ENCODE results near the gene STRN4. TPM values are rescaled to one million over a fixed set of nuclear protein-coding genes. Genes with fewer than 3 reads are reported as not detected.
A peak's percentile ranks its signal among the peaks of the same experiment; 100 is the strongest.

STRN4 gene
- polyA plus RNA-seq, 1 experiment, result 48.1 TPM

- POLR2A ChIA-PET, result interaction anchor here (0.5 to 5.0 kb wide), 32 partner anchors 8 to 718 kb away, joined by 3 to 52 read pairs (median 4); partner anchors contain the start of genes AP2S1 and ZC3H4
- H3K27me3 ChIP-seq (ENCODE audit: control insufficient read depth, insufficient read depth, low read length), result no peaks in the 10 kb centered on the region
- CTCF ChIA-PET, result interaction anchor here (0.7 kb wide), 1 partner anchor 53 kb away, joined by 4 read pairs; no protein-coding TSS in a partner anchor
- peak; percentile 92 for DNase-seq (ENCODE audit: low read depth, low spot score)
- H3K4me3 ChIP-seq (ENCODE audit: low read depth, low read length), result peak within 1 kb of the TSS; percentile 94
- no peaks in the 10 kb centered on the region; the same call in 1 of the 2 replicates for H3K9me3 ChIP-seq (ENCODE audit: control insufficient read depth, insufficient read depth, low read length)
- peak within 1 kb of the TSS; percentile 97 for H3K27ac ChIP-seq (ENCODE audit: low read depth, low read length)
- TF ChIP-seq CTCF (IDR thresholded peaks at IDR 0.05; ENCODE audit: low read depth, low read length), result no peak
Observed at GRCh38 chr19:46788262-46788967, 42.2 kb upstream of the STRN4 start, which contains the start of gene SLC1A5. TSS of gene SLC1A5 (minus strand) at chr19:46788594. CDS start at chr19:46787965, 629 bp downstream.

GRCh38 chr19:46787331-46788261 is 41.3 kb upstream of the STRN4 start:
- Histone ChIP-seq H3K27ac (ENCODE audit: low read depth, low read length) (peak overlapping the region; percentile 97), H3K9me3 (ENCODE audit: control insufficient read depth, insufficient read depth, low read length) (no peaks in the 10 kb centered on the region; the same call in 1 of the 2 replicates), H3K4me3 (ENCODE audit: low read depth, low read length) (peak overlapping the region; percentile 94), H3K27me3 (ENCODE audit: control insufficient read depth, insufficient read depth, low read length) (no peaks in the 10 kb centered on the region)
- no peak for DNase-seq (ENCODE audit: low read depth, low spot score)
- no peak for TF ChIP-seq CTCF (IDR thresholded peaks at IDR 0.05; ENCODE audit: low read depth, low read length)
- ChIA-PET CTCF (no interaction called here), POLR2A (interaction anchor here (0.6 to 5.0 kb wide), 17 partner anchors 7 to 326 kb away, joined by 3 to 52 read pairs (median 5); partner anchors contain the start of genes AP2S1 and ZC3H4)

- H3K27me3 ChIP-seq (ENCODE audit: control insufficient read depth, insufficient read depth, low read length), result no peaks in the 10 kb centered on the region
- POLR2A ChIA-PET, result interaction anchor here (1.8 to 5.0 kb wide), 5 partner anchors 10 to 326 kb away, joined by 4 to 52 read pairs (median 13); partner anchors contain the start of gene ZC3H4
- no peaks in the 10 kb centered on the region; the same call in 1 of the 2 replicates for H3K9me3 ChIP-seq (ENCODE audit: control insufficient read depth, insufficient read depth, low read length)
- no peak for DNase-seq (ENCODE audit: low read depth, low spot score)
- TF ChIP-seq CTCF (IDR thresholded peaks at IDR 0.05; ENCODE audit: low read depth, low read length), result no peak
- H3K4me3 ChIP-seq (ENCODE audit: low read depth, low read length), result peak overlapping the region; percentile 94
- H3K27ac ChIP-seq (ENCODE audit: low read depth, low read length), result peak overlapping the region; percentile 97
- CTCF ChIA-PET, result no interaction called here
Observed at GRCh38 chr19:46787040-46787330, 40.7 kb upstream of the STRN4 start.

GRCh38 chr19:46786236-46787039 is 40.2 kb upstream of the STRN4 start:
- Histone ChIP-seq H3K27me3 (ENCODE audit: control insufficient read depth, insufficient read depth, low read length) (no peaks in the 10 kb centered on the region), H3K27ac (ENCODE audit: low read depth, low read length) (peak overlapping the region; percentile 97), H3K4me3 (ENCODE audit: low read depth, low read length) (peak overlapping the region; percentile 94), H3K9me3 (ENCODE audit: control insufficient read depth, insufficient read depth, low read length) (no peaks in the 10 kb centered on the region; the same call in 1 of the 2 replicates)
- CTCF ChIA-PET, result interaction anchor here (0.8 to 4.2 kb wide), 2 partner anchors 54 to 204 kb away, joined by 5 to 32 read pairs; no protein-coding TSS in a partner anchor
- DNase-seq (ENCODE audit: low read depth, low spot score), result peak; percentile 66
- POLR2A ChIA-PET, result interaction anchor here (0.6 to 5.0 kb wide), 8 partner anchors 10 to 457 kb away, joined by 3 to 44 read pairs (median 7); no protein-coding TSS in a partner anchor
- TF ChIP-seq CTCF (IDR thresholded peaks at IDR 0.05; ENCODE audit: low read depth, low read length), result no peak

Data from AG04450 (cell line).